GM23248 (cell line): Measurements from ENCODE around the gene DNAJB4.

ENCODE experiments used
- EZH2 ChIP-seq: fragments of 200-600 bp; sonication (generic); IDR thresholded peaks from 2 replicates; pipeline ENCODE4 v1.6.1; 2018; ENCODE audit warnings: antibody characterized with exemption, mild to moderate bottlenecking; ENCODE audit not compliant: insufficient read depth, poor library complexity, severe bottlenecking
- EZH2phosphoT487 ChIP-seq: fragments of 200-600 bp; sonication (generic); IDR thresholded peaks from 2 replicates; pipeline ENCODE4 v1.6.1; 2018; ENCODE audit warnings: antibody characterized with exemption, moderate library complexity, mild to moderate bottlenecking, low read depth; ENCODE audit not compliant: insufficient read depth

- TF ChIP-seq EZH2 (no peak), EZH2phosphoT487 (no peak)
Observed at GRCh38 chr1:77990629-77991204, 14.0 kb upstream of the DNAJB4 start.
